K562 (cell line): ENCODE measurements around the gene DLGAP1. TPM values are rescaled to one million over a fixed set of nuclear protein-coding genes. Genes with fewer than 3 reads are reported as not detected.

ENCODE experiments used
- ARID2 ChIP-seq: fragments of 450-650 bp; IDR thresholded peaks from 2 replicates; pipeline ENCODE4 v1.6.1; 2017; ENCODE audit warnings: antibody characterized with exemption, mild to moderate bottlenecking
- CTCF ChIP-seq, 3 experiments: IDR thresholded peaks in 2 of 3; conservative IDR thresholded peaks in 1 of 3; 2 replicates each; pipeline ENCODE4 v1.5.1; 2011 to 2012; ENCODE audit warnings: low read length in 3 of 3, mild to moderate bottlenecking in 3 of 3, control low read depth in 2 of 3, improper control_type of control experiment in 1 of 3, inconsistent platforms in 1 of 3, low read depth in 1 of 3, mixed read lengths in 1 of 3, moderate library complexity in 1 of 3; ENCODE audit not compliant: insufficient read depth in 2 of 3
- MCM2 ChIP-seq: fragments of 450-650 bp; IDR thresholded peaks from 2 replicates; pipeline ENCODE4 v1.6.1; 2017; ENCODE audit warnings: low read depth, mild to moderate bottlenecking
- NR3C1 ChIP-seq: sonication (generic); formaldehyde crosslinking; IDR thresholded peaks from 2 replicates; pipeline ENCODE4 v1.8.1; 2022; ENCODE audit warnings: missing genetic modification reagents
- PHB2 ChIP-seq: fragments of 450-650 bp; IDR thresholded peaks from 2 replicates; pipeline ENCODE4 v1.6.1; 2017; ENCODE audit warnings: low read depth
- POLR2B ChIP-seq: fragments of 450-650 bp; IDR thresholded peaks from 2 replicates; pipeline ENCODE4 v1.6.1; 2018; ENCODE audit warnings: low read depth; ENCODE audit not compliant: partially characterized antibody
- PPARD ChIP-seq: fragments of 250-450 bp; sonication (Bioruptor Pico); IDR thresholded peaks from 2 replicates; pipeline ENCODE4 v1.8.0; 2022; ENCODE audit warnings: inconsistent platforms, mild to moderate bottlenecking, moderate library complexity
- RBFOX2 ChIP-seq: fragments of 200-400 bp; formaldehyde crosslinking; IDR thresholded peaks from 2 replicates; pipeline ENCODE4 v1.6.1; 2017; ENCODE audit warnings: low read depth, mild to moderate bottlenecking, low read length, moderate library complexity
- RNF2 ChIP-seq: sonication (generic); IDR thresholded peaks from 2 replicates; pipeline ENCODE4 v1.6.1; 2016
- SMARCB1 ChIP-seq: IDR thresholded peaks from 2 replicates; pipeline ENCODE4 v1.6.1; 2011; ENCODE audit warnings: improper control_type of control experiment, low read depth; ENCODE audit not compliant: insufficient read length
- TAL1 ChIP-seq: fragments of 450-650 bp; IDR thresholded peaks from 2 replicates; pipeline ENCODE4 v1.6.1; 2016; ENCODE audit warnings: mild to moderate bottlenecking
- ZNF133 ChIP-seq: fragments of 250-450 bp; sonication (Bioruptor Pico); IDR thresholded peaks from 2 replicates; pipeline ENCODE4 v1.4.0; 2020; ENCODE audit warnings: mild to moderate bottlenecking
- ZNF253 ChIP-seq: fragments of 250-450 bp; sonication (Bioruptor Pico); conservative IDR thresholded peaks from 2 replicates; pipeline ENCODE4 v1.6.1; 2021; ENCODE audit warnings: mild to moderate bottlenecking
- ZNF324 ChIP-seq: fragments of 250-450 bp; sonication (Bioruptor Pico); IDR thresholded peaks from 2 replicates; pipeline ENCODE4 v1.4.0; 2020; ENCODE audit warnings: mild to moderate bottlenecking
- ZNF778 ChIP-seq: fragments of 450-650 bp; formaldehyde crosslinking; IDR thresholded peaks from 2 replicates; pipeline ENCODE4 v1.4.0; 2020; ENCODE audit warnings: mild to moderate bottlenecking, moderate library complexity
- polyA plus RNA-seq, 8 experiments: library from polyadenylated mRNA; depleted of rRNA in 4 of 8; stranded (reverse) in 5 of 8; unstranded in 3 of 8; fragments of >200 nt; fragmentation: Nextera tagmentation in 2 of 8; fragmentation: Illumina TruSeq in 1 of 8; extraction: Ambion mirVana in 2 of 8; extraction: Trizol in 1 of 8; gene quantifications; 2 replicates each; pipeline versions ENCODE4 v1.2.1 to v1.2.3, GENCODE V29; 2011 to 2014; ENCODE audit warnings: inconsistent platforms in 1 of 8, missing spikeins in 1 of 8
- total RNA-seq, 7 experiments: library from RNA; depleted of rRNA in 6 of 7; stranded (reverse); fragments of >200 nt in 6 of 7; fragmentation: Illumina TruSeq in 2 of 7; extraction: Trizol in 2 of 7; gene quantifications; 2 replicates each; pipeline versions ENCODE4 v1.2.1 to v1.2.3, GENCODE V29; 2011 to 2021; ENCODE audit warnings: low replicate concordance in 1 of 7
- TF ChIP-seq, protein P1 (sequence below): sonication (generic); formaldehyde crosslinking; IDR thresholded peaks from 2 replicates; pipeline ENCODE4 v1.8.1; 2022; ENCODE audit warnings: missing genetic modification reagents

The DLGAP1 gene
- total and polyA plus RNA-seq, 9 of the 15 experiments (the other 6 are each of a cell fraction or from before 2014, with no cell fraction given): 0.04 to 0.22 (median 0.08) TPM

- TF ChIP-seq CTCF (IDR thresholded peaks at IDR 0.05 in 2 of 3, conservative IDR thresholded peaks at IDR 0.05 in 1 of 3; ENCODE audit: insufficient read depth in 2 of 3, low read depth in 1 of 3, low read length in 3 of 3) (no peak; a peak in 1 of 6 replicates), ZNF133 (peak; percentile 80; the same call in 1 of the 2 replicates), ZNF324 (CRISPR knock-in tag) (peak; percentile 66; the same call in 1 of the 2 replicates), ZNF253 (CRISPR knock-in tag) (no peak), TAL1 (no peak), POLR2B (peak; percentile 86), PPARD (no peak), MCM2 (no peak), SMARCB1 (peak; percentile 17), NR3C1 (no peak), RNF2 (no peak), ARID2 (no peak; the same call in 1 of the 2 replicates), ZNF778 (CRISPR knock-in tag) (no peak), PHB2 (peak; percentile 41; the same call in 1 of the 2 replicates), RBFOX2 (peak; percentile 98)
- TF ChIP-seq, protein P1, sequence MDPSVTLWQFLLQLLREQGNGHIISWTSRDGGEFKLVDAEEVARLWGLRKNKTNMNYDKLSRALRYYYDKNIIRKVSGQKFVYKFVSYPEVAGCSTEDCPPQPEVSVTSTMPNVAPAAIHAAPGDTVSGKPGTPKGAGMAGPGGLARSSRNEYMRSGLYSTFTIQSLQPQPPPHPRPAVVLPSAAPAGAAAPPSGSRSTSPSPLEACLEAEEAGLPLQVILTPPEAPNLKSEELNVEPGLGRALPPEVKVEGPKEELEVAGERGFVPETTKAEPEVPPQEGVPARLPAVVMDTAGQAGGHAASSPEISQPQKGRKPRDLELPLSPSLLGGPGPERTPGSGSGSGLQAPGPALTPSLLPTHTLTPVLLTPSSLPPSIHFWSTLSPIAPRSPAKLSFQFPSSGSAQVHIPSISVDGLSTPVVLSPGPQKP (CRISPR knock-in tag): no peak
Observed at GRCh38 chr18:3623769-3624545, 831.1 kb downstream of the DLGAP1 start (continued).
